Mesendoderm (in vitro differentiated cells): ENCODE results near the gene HEBP2. TPM values are rescaled to one million over a fixed set of nuclear protein-coding genes. Genes with fewer than 3 reads are reported as not detected.
"Not testable (repeated sequence)": the region's sequence is repeated elsewhere in the genome, so short reads cannot be mapped to it uniquely, and the experiment has no call there.

Experiments
- DNase-seq: peaks from one replicate; pipeline ENCODE4 v3.0.0; 2013
- H2AK5ac ChIP-seq: 2 replicates; pipeline ENCODE4 v1.6.1; 2013; ENCODE audit warnings: low read length, inconsistent platforms
- H2BK120ac ChIP-seq: 2 replicates; pipeline ENCODE4 v1.6.1; 2013; ENCODE audit warnings: low read depth, mild to moderate bottlenecking, low read length, moderate library complexity, mixed read lengths
- H2BK15ac ChIP-seq: replicated peaks from 2 replicates; pipeline ENCODE4 v1.6.1; 2013; ENCODE audit warnings: low read depth, mild to moderate bottlenecking, moderate library complexity
- H2BK5ac ChIP-seq: 2 replicates; pipeline ENCODE4 v1.6.1; 2013; ENCODE audit warnings: low read length, inconsistent platforms
- H3K18ac ChIP-seq: 2 replicates; pipeline ENCODE4 v1.6.1; 2013; ENCODE audit warnings: mild to moderate bottlenecking, low read length, mixed read lengths
- H3K23ac ChIP-seq: one replicate; pipeline ENCODE4 v1.6.1; 2013; ENCODE audit warnings: low read length
- H3K27ac ChIP-seq: 2 replicates; pipeline ENCODE4 v1.5.1; 2013; ENCODE audit warnings: low read depth, mild to moderate bottlenecking, inconsistent platforms, low read length, moderate library complexity
- H3K27me3 ChIP-seq: 2 replicates; pipeline ENCODE4 v1.6.1; 2013; ENCODE audit warnings: low read length, control low read depth, mild to moderate bottlenecking, inconsistent platforms; ENCODE audit not compliant: insufficient read depth, poor library complexity
- H3K36me3 ChIP-seq: 2 replicates; pipeline ENCODE4 v1.6.1; 2013; ENCODE audit warnings: low read length, inconsistent platforms; ENCODE audit not compliant: control insufficient read depth, insufficient read depth
- H3K4ac ChIP-seq: one replicate; pipeline ENCODE4 v1.6.1; 2013; ENCODE audit warnings: low read depth, mild to moderate bottlenecking, low read length, moderate library complexity
- H3K4me1 ChIP-seq: 2 replicates; pipeline ENCODE4 v1.6.1; 2013; ENCODE audit warnings: low read depth, low read length, inconsistent platforms; ENCODE audit not compliant: control insufficient read depth
- H3K4me2 ChIP-seq: 2 replicates; pipeline ENCODE4 v1.6.1; 2013; ENCODE audit warnings: low read length
- H3K4me3 ChIP-seq: 2 replicates; pipeline ENCODE4 v1.5.1; 2013; ENCODE audit warnings: mild to moderate bottlenecking, low read length
- H3K56ac ChIP-seq: one replicate; pipeline ENCODE4 v1.6.1; 2013; ENCODE audit warnings: low read length
- H3K79me1 ChIP-seq: 2 replicates; pipeline ENCODE4 v1.6.1; 2013; ENCODE audit warnings: low read length, inconsistent platforms
- H3K79me2 ChIP-seq: 2 replicates; pipeline ENCODE4 v1.6.1; 2013; ENCODE audit warnings: mild to moderate bottlenecking, low read length; ENCODE audit not compliant: control insufficient read depth, insufficient read depth
- H3K9ac ChIP-seq: 2 replicates; pipeline ENCODE4 v1.6.1; 2013; ENCODE audit warnings: low read length, inconsistent platforms
- H4K5ac ChIP-seq: one replicate; pipeline ENCODE4 v1.6.1; 2013; ENCODE audit warnings: low read length
- H4K8ac ChIP-seq: one replicate; pipeline ENCODE4 v1.6.1; 2013; ENCODE audit warnings: low read depth, mild to moderate bottlenecking, control low read depth, low read length, moderate library complexity
- WGBS: extraction: QIAGEN DNeasy Blood & Tissue Kit; methylation state at CpG from one replicate; pipeline ENCODE4 v1.1.7; 2013; ENCODE audit warnings: low lambda C conversion rate, missing lambda C conversion rate; ENCODE audit not compliant: insufficient coverage; ENCODE audit errors: extremely low coverage; 5-methylcytosine and 5-hydroxymethylcytosine counted together
- polyA plus RNA-seq, 2 experiments: library from polyadenylated mRNA; stranded (reverse); fragments of 200-250 nt; gene quantifications; one replicate each; pipeline ENCODE4 v1.2.3, GENCODE V29; 2013

The HEBP2 gene, protein sequence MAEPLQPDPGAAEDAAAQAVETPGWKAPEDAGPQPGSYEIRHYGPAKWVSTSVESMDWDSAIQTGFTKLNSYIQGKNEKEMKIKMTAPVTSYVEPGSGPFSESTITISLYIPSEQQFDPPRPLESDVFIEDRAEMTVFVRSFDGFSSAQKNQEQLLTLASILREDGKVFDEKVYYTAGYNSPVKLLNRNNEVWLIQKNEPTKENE
- 316 TPM for polyA plus RNA-seq (2013, experiment 1 of 2)
- 316 TPM for polyA plus RNA-seq (2013, experiment 2 of 2)

- peak within 1 kb of the TSS; percentile 78 for H3K4me2 ChIP-seq
- peak within 1 kb of the TSS; percentile 94 for H3K4ac ChIP-seq
- peak within 1 kb of the TSS; percentile 68 for H4K8ac ChIP-seq
- DNase-seq, result peak; percentile 99
- no peaks in the 10 kb centered on the region for H3K27me3 ChIP-seq
- H3K4me3 ChIP-seq, result peak within 1 kb of the TSS; percentile 62
- peaks cover 7% of the 10 kb centered on the region for H3K36me3 ChIP-seq
- H3K79me2 ChIP-seq, result peaks cover 11% of the 10 kb centered on the region
- peak within 1 kb of the TSS; percentile 97 for H3K18ac ChIP-seq
- H3K4me1 ChIP-seq, result peaks cover 2% of the 10 kb centered on the region
- H3K79me1 ChIP-seq, result peaks cover 2% of the 10 kb centered on the region
- H2BK120ac ChIP-seq, result peak within 1 kb of the TSS; percentile 63
- peak within 1 kb of the TSS; percentile 92 for H3K27ac ChIP-seq
- no peak within 1 kb of the TSS for H4K5ac ChIP-seq
- H3K23ac ChIP-seq, result peak within 1 kb of the TSS; percentile 95
- H2BK15ac ChIP-seq, result no peak within 1 kb of the TSS
- H3K9ac ChIP-seq, result peak within 1 kb of the TSS; percentile 88
- no peak within 1 kb of the TSS for H2AK5ac ChIP-seq
- no CpG with 5 or more reads among the region's 92 CpGs for WGBS
- H2BK5ac ChIP-seq, result peak within 1 kb of the TSS; percentile 74
- peak within 1 kb of the TSS; percentile 95 for H3K56ac ChIP-seq
These were observed at the start of gene HEBP2 for GRCh38 chr6:138403801-138404665. HEBP2 (plus strand) TSS chr6:138404223; CDS start chr6:138404496, 273 bp downstream.

- Histone ChIP-seq H3K79me1 (no peaks in the 10 kb centered on the region), H2BK5ac (no peak overlapping the region), H3K4me1 (no peaks in the 10 kb centered on the region), H2AK5ac (no peak overlapping the region), H3K4ac (no peak overlapping the region), H2BK120ac (no peak overlapping the region), H4K8ac (no peak overlapping the region), H2BK15ac (no peak overlapping the region), H3K4me3 (no peak overlapping the region), H3K36me3 (no peaks in the 10 kb centered on the region), H3K27me3 (no peaks in the 10 kb centered on the region), H3K56ac (no peak overlapping the region), H3K18ac (no peak overlapping the region), H3K9ac (no peak overlapping the region), H4K5ac (no peak overlapping the region), H3K27ac (no peak overlapping the region), H3K79me2 (no peaks in the 10 kb centered on the region), H3K23ac (no peak overlapping the region), H3K4me2 (no peak overlapping the region)
- DNase-seq, result no peak
- no CpG with 5 or more reads among the region's 1 CpG for WGBS
These were observed 46.1 kb upstream of the HEBP2 start for GRCh38 chr6:138357928-138358327.

- DNase-seq, H3K4me2 ChIP-seq, H2BK15ac ChIP-seq, H3K36me3 ChIP-seq, H3K4ac ChIP-seq, H3K23ac ChIP-seq, H3K27me3 ChIP-seq, H3K79me1 ChIP-seq, H3K56ac ChIP-seq, H3K18ac ChIP-seq, H4K8ac ChIP-seq, H2BK120ac ChIP-seq, H3K79me2 ChIP-seq, H3K27ac ChIP-seq, H4K5ac ChIP-seq, H3K9ac ChIP-seq, H3K4me3 ChIP-seq, H2BK5ac ChIP-seq, H3K4me1 ChIP-seq, H2AK5ac ChIP-seq: not testable (repeated sequence)
- no CpG with 5 or more reads among the region's 8 CpGs for WGBS
These were observed 35.3 kb upstream of the HEBP2 start for GRCh38 chr6:138368684-138369083.

DNA sequence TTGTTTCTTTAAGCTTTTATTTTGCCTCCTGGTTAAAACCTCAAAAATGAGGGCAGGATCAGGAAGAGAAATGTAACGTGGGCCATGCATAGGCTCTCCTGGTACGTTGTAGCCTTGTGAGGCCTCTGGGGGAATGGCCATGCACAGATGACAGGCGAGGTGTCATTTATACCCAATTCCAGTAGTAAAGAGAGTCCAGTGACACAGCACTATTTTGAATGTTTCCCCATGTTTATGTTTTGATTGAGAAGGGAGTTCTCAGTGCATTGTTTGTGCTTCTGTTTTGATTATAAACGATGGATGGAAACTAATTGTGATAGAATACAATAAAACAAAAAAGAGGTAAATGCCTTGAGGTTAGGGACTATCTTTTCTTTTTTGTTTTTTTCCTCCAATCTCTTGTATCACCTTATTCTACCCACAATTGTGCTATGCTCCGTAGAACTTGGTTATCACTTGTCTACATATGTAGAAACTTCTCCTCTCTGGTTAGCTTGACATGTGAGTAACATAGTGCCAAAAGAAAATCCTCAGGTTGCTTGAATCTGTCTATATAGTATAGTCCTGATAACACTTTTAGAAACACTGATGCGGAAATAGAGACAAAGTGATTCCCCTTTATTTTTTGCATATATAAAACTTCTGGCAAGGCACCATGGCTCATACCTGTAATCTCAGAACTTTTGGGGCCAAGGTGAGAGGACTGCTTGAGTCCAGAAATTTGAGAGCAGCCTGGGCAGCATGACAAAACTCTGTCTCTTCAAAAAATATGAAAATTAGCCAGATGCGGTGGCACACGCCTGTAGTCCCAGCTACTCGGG is 33.2 kb upstream of the HEBP2 start:
- H3K23ac ChIP-seq, result no peak overlapping the region
- no peaks in the 10 kb centered on the region for H3K27me3 ChIP-seq
- H3K79me1 ChIP-seq, result no peaks in the 10 kb centered on the region
- no peak overlapping the region for H2BK120ac ChIP-seq
- no peak overlapping the region for H4K5ac ChIP-seq
- H4K8ac ChIP-seq, result no peak overlapping the region
- H3K9ac ChIP-seq, result no peak overlapping the region
- H2AK5ac ChIP-seq, result no peak overlapping the region
- H3K4ac ChIP-seq, result no peak overlapping the region
- no peak overlapping the region for H3K18ac ChIP-seq
- no peaks in the 10 kb centered on the region for H3K4me1 ChIP-seq
- H2BK15ac ChIP-seq, result no peak overlapping the region
- H3K4me3 ChIP-seq, result no peak overlapping the region
- no peak overlapping the region for H2BK5ac ChIP-seq
- WGBS, result no CpG with 5 or more reads among the region's 9 CpGs
- no peaks in the 10 kb centered on the region for H3K79me2 ChIP-seq
- no peak for DNase-seq
- H3K36me3 ChIP-seq, result no peaks in the 10 kb centered on the region
- no peak overlapping the region for H3K4me2 ChIP-seq
- no peak overlapping the region for H3K56ac ChIP-seq
- H3K27ac ChIP-seq, result no peak overlapping the region

DNA sequence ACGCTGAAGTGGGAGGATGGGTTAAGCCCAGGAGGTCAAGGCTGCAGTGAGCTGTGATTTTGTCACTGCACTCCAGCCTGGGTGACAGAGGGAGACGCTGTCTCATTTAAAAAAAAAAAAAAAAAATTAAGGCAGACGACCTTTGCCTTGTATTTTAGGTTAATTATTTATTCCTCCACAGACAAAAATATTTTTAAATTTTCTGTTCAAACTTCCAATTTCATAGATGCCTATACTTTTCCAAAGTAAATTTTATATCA is 32.6 kb upstream of the HEBP2 start:
- no CpG with 5 or more reads among the region's 3 CpGs for WGBS

More for the DNA sequence above, 32.6 kb upstream of the HEBP2 start:
- Histone ChIP-seq H3K4me3 (no peak overlapping the region), H4K8ac (no peak overlapping the region), H2AK5ac (no peak overlapping the region), H4K5ac (no peak overlapping the region), H3K36me3 (no peaks in the 10 kb centered on the region), H3K56ac (no peak overlapping the region), H2BK15ac (no peak overlapping the region), H3K79me1 (no peaks in the 10 kb centered on the region), H2BK120ac (no peak overlapping the region), H3K27me3 (no peaks in the 10 kb centered on the region), H3K27ac (no peak overlapping the region), H3K79me2 (no peaks in the 10 kb centered on the region), H3K23ac (no peak overlapping the region), H2BK5ac (no peak overlapping the region), H3K4me2 (no peak overlapping the region), H3K18ac (no peak overlapping the region), H3K4me1 (no peaks in the 10 kb centered on the region), H3K9ac (no peak overlapping the region), H3K4ac (no peak overlapping the region)
- no peak for DNase-seq
